GM03348 (cell line): ENCODE results near the gene EPHB2.
"Not testable (repeated sequence)": the region's sequence is repeated elsewhere in the genome, so short reads cannot be mapped to it uniquely, and the experiment has no call there.

Experiments
- DNase-seq: peaks from one replicate; pipeline ENCODE4 v3.0.0; 2012; ENCODE audit warnings: low spot score

EPHB2 gene

GRCh38 chr1:22710701-22711049, at the start of gene EPHB2:
Gene EPHB2, plus strand, starts transcription at chr1:22710839. Its CDS starts 144 bp downstream, at chr1:22710983.
- peak; percentile 95 for DNase-seq

- DNase-seq: no peak
These were observed 48.8 kb upstream of the EPHB2 start for GRCh38 chr1:22661880-22662279.

GRCh38 chr1:22662318-22662717, 48.3 kb upstream of the EPHB2 start:
- no peak for DNase-seq

GRCh38 chr1:22662986-22663408, 47.6 kb upstream of the EPHB2 start:
- no peak for DNase-seq

GRCh38 chr1:22665752-22666151, 44.9 kb upstream of the EPHB2 start:
- peak; percentile 64 for DNase-seq

- DNase-seq: no peak
These were observed 44.2 kb upstream of the EPHB2 start for GRCh38 chr1:22666412-22666811.

GRCh38 chr1:22668840-22669239, 41.8 kb upstream of the EPHB2 start:
- not testable (repeated sequence) for DNase-seq

GRCh38 chr1:22670352-22670975, 40.2 kb upstream of the EPHB2 start:
- DNase-seq: no peak

- DNase-seq: no peak
These were observed 38.6 kb upstream of the EPHB2 start for GRCh38 chr1:22671999-22672398.

GRCh38 chr1:22673486-22674409, 36.9 kb upstream of the EPHB2 start:
- peak; percentile 85 for DNase-seq

GRCh38 chr1:22674410-22674749, 36.3 kb upstream of the EPHB2 start:
- DNase-seq: no peak

- DNase-seq: not testable (repeated sequence)
These were observed 34.5 kb upstream of the EPHB2 start for GRCh38 chr1:22676151-22676550.

- DNase-seq: no peak
These were observed 33.6 kb upstream of the EPHB2 start for GRCh38 chr1:22676916-22677583.

- no peak for DNase-seq
These were observed 32.4 kb upstream of the EPHB2 start for GRCh38 chr1:22677931-22678896.

- no peak for DNase-seq
These were observed 29.9 kb upstream of the EPHB2 start for GRCh38 chr1:22680726-22681125.

GRCh38 chr1:22681556-22682276, 28.9 kb upstream of the EPHB2 start:
- DNase-seq: no peak

GRCh38 chr1:22683547-22683946, 27.1 kb upstream of the EPHB2 start:
- no peak for DNase-seq

GRCh38 chr1:22685591-22686059, 25.0 kb upstream of the EPHB2 start:
- DNase-seq: peak; percentile 56

- DNase-seq: no peak
These were observed 23.4 kb upstream of the EPHB2 start for GRCh38 chr1:22687191-22687590.

- no peak for DNase-seq
These were observed 22.2 kb upstream of the EPHB2 start for GRCh38 chr1:22688466-22688865.

GRCh38 chr1:22689505-22689904, 21.1 kb upstream of the EPHB2 start:
- peak; percentile 90 for DNase-seq
